ENCODE results near the gene STAT6. TPM values are rescaled to one million over a fixed set of nuclear protein-coding genes. Genes with fewer than 3 reads are reported as not detected.

Gene STAT6
- total RNA-seq, 1 experiment from 2014 or later = 34.0 TPM

DNA sequence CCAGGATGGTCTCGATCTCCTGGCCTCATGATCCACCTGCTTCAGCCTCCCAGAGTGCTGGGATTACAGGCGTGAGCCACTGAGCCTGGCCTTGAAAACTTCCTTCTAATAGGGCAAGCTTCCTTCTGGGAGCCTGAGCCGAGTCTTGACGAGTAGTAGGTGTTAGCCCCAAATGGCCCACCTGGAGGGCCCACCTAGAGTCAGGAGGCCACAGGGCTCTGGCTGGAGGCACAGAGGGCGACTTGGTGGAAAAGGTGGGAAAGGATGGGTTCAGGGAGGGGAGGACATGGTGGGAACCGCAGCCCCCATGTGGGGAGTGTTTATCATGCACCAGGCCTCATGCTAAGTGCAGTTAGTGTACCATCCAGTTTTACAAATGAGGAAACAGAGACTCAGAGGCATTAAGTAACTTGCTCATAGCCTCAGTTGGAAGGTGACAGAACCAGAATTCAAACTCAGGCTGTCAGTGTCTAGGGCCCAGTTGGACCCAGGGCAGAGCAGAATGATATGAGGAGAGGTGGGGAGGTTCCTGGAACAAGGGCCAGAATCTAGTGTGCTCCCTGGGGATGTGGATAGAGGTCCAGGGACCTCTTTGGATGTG, 39.3 kb upstream of the STAT6 start:
- DNase-seq (ENCODE audit: low read depth in 1 of 2, low spot score in 2 of 2) = no peak
- H3K36me3 ChIP-seq = peaks cover 92% of the 10 kb centered on the region
- H3K9me3 ChIP-seq (replicated peaks) = no peaks in the 10 kb centered on the region
- no peak overlapping the region for H3K27ac ChIP-seq
- no peaks in the 10 kb centered on the region for H3K27me3 ChIP-seq (replicated peaks)
- H3K4me3 ChIP-seq = no peak overlapping the region
- H3K4me1 ChIP-seq (replicated peaks) = peaks cover 45% of the 10 kb centered on the region

GRCh38 chr12:57149245-57149900, 38.2 kb upstream of the STAT6 start:
- peaks cover 45% of the 10 kb centered on the region for H3K4me1 ChIP-seq (replicated peaks)
- H3K4me3 ChIP-seq = no peak overlapping the region
- peaks cover 92% of the 10 kb centered on the region for H3K36me3 ChIP-seq
- no peak overlapping the region for H3K27ac ChIP-seq
- DNase-seq (ENCODE audit: low read depth in 1 of 2, low spot score in 2 of 2) = no peak
- H3K27me3 ChIP-seq (replicated peaks) = no peaks in the 10 kb centered on the region
- no peaks in the 10 kb centered on the region for H3K9me3 ChIP-seq (replicated peaks)

GRCh38 chr12:57148469-57149244, 37.5 kb upstream of the STAT6 start:
- Histone ChIP-seq H3K9me3 (replicated peaks) (no peaks in the 10 kb centered on the region), H3K27me3 (replicated peaks) (no peaks in the 10 kb centered on the region), H3K4me3 (no peak overlapping the region), H3K27ac (no peak overlapping the region), H3K4me1 (replicated peaks) (peaks cover 45% of the 10 kb centered on the region), H3K36me3 (peaks cover 93% of the 10 kb centered on the region)
- DNase-seq (ENCODE audit: low read depth in 1 of 2, low spot score in 2 of 2) = no peak

- no peak within 1 kb of the TSS for H3K4me3 ChIP-seq
Measured at GRCh38 chr12:57146961-57147944, 36.1 kb upstream of the STAT6 start, which contains the start of gene LRP1-AS. Gene LRP1-AS (minus strand): TSS chr12:57147619.

GRCh38 chr12:57146092-57146491, 34.9 kb upstream of the STAT6 start:
- Histone ChIP-seq H3K27ac (no peak overlapping the region), H3K9me3 (replicated peaks) (no peaks in the 10 kb centered on the region), H3K36me3 (peaks cover 94% of the 10 kb centered on the region), H3K4me3 (no peak overlapping the region), H3K4me1 (replicated peaks) (peaks cover 26% of the 10 kb centered on the region), H3K27me3 (replicated peaks) (no peaks in the 10 kb centered on the region)
- no peak for DNase-seq (ENCODE audit: low read depth in 1 of 2, low spot score in 2 of 2)

More at GRCh38 chr12:57146961-57147944, 36.1 kb upstream of the STAT6 start, which contains the start of gene LRP1-AS:
- no peak for DNase-seq (ENCODE audit: low read depth in 1 of 2, low spot score in 2 of 2)
- Histone ChIP-seq H3K4me1 (replicated peaks) (peaks cover 37% of the 10 kb centered on the region), H3K27me3 (replicated peaks) (no peaks in the 10 kb centered on the region), H3K27ac (no peak within 1 kb of the TSS), H3K36me3 (peaks cover 93% of the 10 kb centered on the region), H3K9me3 (replicated peaks) (no peaks in the 10 kb centered on the region)

DNA sequence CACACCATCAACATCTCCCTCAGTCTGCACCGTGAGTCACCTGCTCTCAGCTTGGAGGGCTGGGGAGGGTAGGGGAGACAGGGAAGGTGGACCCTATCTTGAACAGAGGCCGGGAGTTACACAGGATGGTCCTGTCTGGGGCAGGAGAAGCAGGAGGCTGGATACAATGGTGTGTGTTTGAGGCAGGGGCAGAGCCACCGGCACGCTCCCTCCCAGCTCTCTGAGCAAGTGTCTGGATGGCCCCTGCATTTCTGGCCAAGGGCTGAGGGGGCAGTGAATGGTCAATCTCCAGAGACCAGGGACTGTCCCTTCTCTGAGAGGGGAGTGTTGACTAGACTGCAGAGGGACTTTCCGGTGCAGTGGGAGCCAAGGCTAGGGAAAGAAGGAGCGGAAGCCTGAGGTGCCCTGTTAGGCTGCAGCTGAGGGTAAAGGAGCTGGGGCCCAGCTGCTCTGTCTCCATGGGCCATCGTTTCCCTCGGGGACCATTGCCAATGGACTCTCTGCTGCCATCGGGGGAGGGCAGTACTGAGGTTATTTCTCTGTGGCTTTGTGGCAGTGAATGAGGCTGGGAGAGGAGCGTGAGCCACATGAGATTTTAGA, 34.4 kb upstream of the STAT6 start:
- Histone ChIP-seq H3K36me3 (peaks cover 94% of the 10 kb centered on the region), H3K4me3 (no peak overlapping the region), H3K27me3 (replicated peaks) (no peaks in the 10 kb centered on the region), H3K27ac (no peak overlapping the region), H3K9me3 (replicated peaks) (no peaks in the 10 kb centered on the region), H3K4me1 (replicated peaks) (peaks cover 23% of the 10 kb centered on the region)
- DNase-seq (ENCODE audit: low read depth in 1 of 2, low spot score in 2 of 2) = no peak

- DNase-seq (ENCODE audit: low read depth in 1 of 2, low spot score in 2 of 2) = no peak
- Histone ChIP-seq H3K9me3 (replicated peaks) (no peaks in the 10 kb centered on the region), H3K4me3 (no peak overlapping the region), H3K36me3 (peaks cover 91% of the 10 kb centered on the region), H3K4me1 (replicated peaks) (peaks cover 23% of the 10 kb centered on the region), H3K27ac (no peak overlapping the region), H3K27me3 (replicated peaks) (no peaks in the 10 kb centered on the region)
Measured at GRCh38 chr12:57143454-57143853, 32.3 kb upstream of the STAT6 start.

DNA sequence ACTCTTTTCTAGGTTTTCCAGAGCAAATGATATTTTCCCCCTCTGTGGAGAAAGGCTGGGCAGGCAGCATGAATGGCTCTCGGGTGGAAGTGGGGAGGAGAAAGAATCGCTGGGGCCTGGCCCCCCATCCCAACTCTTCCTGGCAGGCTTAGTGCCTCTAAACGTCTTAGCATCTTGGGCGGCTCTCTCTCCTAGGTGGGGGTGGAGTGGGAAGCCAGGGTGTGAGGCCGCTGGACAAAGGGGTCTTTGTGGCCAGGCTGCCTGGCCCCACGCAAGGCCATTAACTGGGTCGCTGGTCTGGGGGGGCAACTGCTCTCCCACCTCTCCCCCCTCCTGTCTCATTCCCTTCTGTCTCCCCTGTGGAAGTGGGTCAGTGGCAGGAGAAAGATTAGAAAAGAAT, 31.6 kb upstream of the STAT6 start:
- H3K27me3 ChIP-seq (replicated peaks) = no peaks in the 10 kb centered on the region
- H3K4me3 ChIP-seq = no peak overlapping the region
- peaks cover 88% of the 10 kb centered on the region for H3K36me3 ChIP-seq
- no peaks in the 10 kb centered on the region for H3K9me3 ChIP-seq (replicated peaks)
- peaks cover 17% of the 10 kb centered on the region for H3K4me1 ChIP-seq (replicated peaks)
- no peak overlapping the region for H3K27ac ChIP-seq
- no peak for DNase-seq (ENCODE audit: low read depth in 1 of 2, low spot score in 2 of 2)

DNA sequence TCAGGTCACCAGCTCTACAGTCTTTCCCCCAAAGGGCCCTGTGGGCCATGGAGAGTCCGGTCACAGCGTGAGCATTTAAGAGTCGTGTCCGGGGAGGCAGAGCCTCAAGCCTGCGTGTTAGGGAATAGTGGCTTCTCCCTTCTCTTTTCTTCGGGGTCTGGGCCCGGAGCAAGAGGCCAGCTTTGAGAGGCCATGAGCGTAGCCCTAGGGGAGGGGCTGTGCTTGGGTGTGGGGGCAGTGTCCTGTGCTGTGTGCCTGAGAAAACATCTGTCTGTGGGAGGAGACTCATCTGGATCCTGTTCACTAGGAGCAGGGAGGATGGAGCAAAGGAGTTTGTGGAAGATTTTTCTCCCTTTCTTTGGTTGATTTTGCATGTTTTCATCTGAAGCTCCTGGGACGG, 31.0 kb upstream of the STAT6 start:
- Histone ChIP-seq H3K36me3 (peaks cover 82% of the 10 kb centered on the region), H3K27ac (no peak overlapping the region), H3K4me3 (no peak overlapping the region), H3K9me3 (replicated peaks) (no peaks in the 10 kb centered on the region), H3K27me3 (replicated peaks) (no peaks in the 10 kb centered on the region), H3K4me1 (replicated peaks) (peaks cover 11% of the 10 kb centered on the region; the same call in 1 of the 2 replicates)
- DNase-seq (ENCODE audit: low read depth in 1 of 2, low spot score in 2 of 2) = no peak

DNA sequence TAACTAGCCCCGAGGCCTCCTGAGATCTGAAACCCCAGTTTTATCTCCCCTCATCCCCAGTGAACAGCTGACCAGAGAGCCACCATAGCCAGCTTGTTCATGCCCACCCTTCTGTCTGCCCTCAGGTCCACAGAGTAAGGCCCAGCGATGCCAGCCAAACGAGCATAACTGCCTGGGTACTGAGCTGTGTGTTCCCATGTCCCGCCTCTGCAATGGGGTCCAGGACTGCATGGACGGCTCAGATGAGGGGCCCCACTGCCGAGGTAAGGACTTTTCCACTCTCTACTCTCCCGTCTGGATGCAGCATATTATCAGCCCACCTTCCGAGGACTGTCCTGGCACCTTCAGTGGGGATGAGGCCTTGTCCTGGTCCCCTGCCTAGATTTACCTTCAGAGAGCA, 30.1 kb upstream of the STAT6 start:
- Histone ChIP-seq H3K27me3 (replicated peaks) (no peaks in the 10 kb centered on the region), H3K4me3 (no peak overlapping the region), H3K4me1 (replicated peaks) (peaks cover 12% of the 10 kb centered on the region), H3K9me3 (replicated peaks) (no peaks in the 10 kb centered on the region), H3K36me3 (peaks cover 80% of the 10 kb centered on the region), H3K27ac (no peak overlapping the region)
- DNase-seq (ENCODE audit: low read depth in 1 of 2, low spot score in 2 of 2) = no peak

GRCh38 chr12:57139796-57140649, 28.9 kb upstream of the STAT6 start:
- no peak overlapping the region for H3K27ac ChIP-seq
- no peak overlapping the region for H3K4me3 ChIP-seq
- no peak for DNase-seq (ENCODE audit: low read depth in 1 of 2, low spot score in 2 of 2)
- peaks cover 24% of the 10 kb centered on the region for H3K4me1 ChIP-seq (replicated peaks)
- peaks cover 80% of the 10 kb centered on the region for H3K36me3 ChIP-seq
- H3K9me3 ChIP-seq (replicated peaks) = no peaks in the 10 kb centered on the region
- H3K27me3 ChIP-seq (replicated peaks) = no peaks in the 10 kb centered on the region

- Histone ChIP-seq H3K4me3 (no peak overlapping the region), H3K36me3 (peaks cover 74% of the 10 kb centered on the region), H3K4me1 (replicated peaks) (peaks cover 37% of the 10 kb centered on the region), H3K9me3 (replicated peaks) (no peaks in the 10 kb centered on the region), H3K27ac (no peak overlapping the region), H3K27me3 (replicated peaks) (no peaks in the 10 kb centered on the region)
- no peak for DNase-seq (ENCODE audit: low read depth in 1 of 2, low spot score in 2 of 2)
Measured at GRCh38 chr12:57138526-57139272, 27.5 kb upstream of the STAT6 start.
